ENCODE results near the gene STK39.
A peak's percentile ranks its signal among the peaks of the same experiment; 100 is the strongest.

The STK39 gene
- long read RNA-seq, partial matches to known transcripts: 2 of 4 reads
- long read RNA-seq, other reads (novel, unspliced or antisense): 2 of 4 reads

DNA sequence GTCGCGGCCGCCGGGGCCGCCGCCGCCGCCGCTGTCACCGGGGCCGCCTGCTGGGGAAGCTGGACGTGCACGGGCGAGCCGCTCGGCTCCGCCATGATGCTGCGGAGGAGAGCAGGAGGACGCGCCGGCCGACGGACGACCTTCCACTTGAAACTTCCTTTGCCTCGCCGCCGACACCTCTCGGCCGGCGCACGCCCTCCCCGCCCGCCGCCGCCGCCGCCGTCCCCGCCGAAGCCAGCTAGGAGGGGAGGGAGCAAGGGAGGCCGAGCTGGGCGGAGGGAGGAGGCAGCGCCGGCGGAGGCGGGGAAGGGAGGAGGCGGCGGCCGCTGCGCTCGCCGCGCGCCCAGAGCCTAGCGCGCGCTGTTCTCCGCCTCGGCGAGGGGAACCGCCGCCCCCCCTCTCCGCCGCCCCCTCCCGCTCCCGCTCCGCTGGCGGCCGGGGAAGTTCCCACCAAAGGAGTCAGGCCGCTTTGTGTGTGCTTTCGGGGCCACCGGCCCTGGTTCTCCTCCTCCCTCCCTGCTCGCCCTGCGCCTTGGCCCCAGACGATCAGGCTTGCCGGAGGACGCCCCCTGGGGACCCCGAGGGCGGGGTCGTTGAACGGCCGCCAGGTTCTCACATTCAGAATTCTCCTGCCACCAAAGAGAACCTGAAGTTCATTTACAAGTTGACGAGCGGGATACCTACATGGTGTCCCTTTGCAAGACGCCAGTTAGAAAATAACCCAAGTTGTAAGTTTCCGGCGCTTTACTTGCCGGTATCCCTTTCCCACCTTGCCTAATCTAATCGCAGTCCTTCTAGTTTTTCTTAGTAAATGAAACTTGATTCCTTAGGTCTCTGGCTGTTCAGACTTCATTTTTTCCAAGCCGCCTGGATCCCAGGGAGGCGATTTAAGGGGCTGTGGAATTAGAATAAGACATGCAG is at the start of gene STK39:
STK39 (minus strand) TSS at position 255 of the 921 bp plus-strand sequence; CDS start at position 95, 160 bp downstream.
- DNase-seq (ENCODE audit: low read depth in 1 of 2, low spot score in 1 of 2): peak in 1 of 2 experiments; percentile 64
- H3K27ac ChIP-seq (replicated peaks): 0 out of 2 replicates have a peak within 1 kb of the TSS, but pooled peaks have one; percentile 33
- H3K4me3 ChIP-seq (replicated peaks; ENCODE audit: insufficient read depth, low read length): peak within 1 kb of the TSS; percentile 77
- no peaks in the 10 kb centered on the region for H3K27me3 ChIP-seq (ENCODE audit: insufficient read depth, poor library complexity, severe bottlenecking)
- TF ChIP-seq SPI1 (IDR thresholded peaks at IDR 0.05; ENCODE audit: borderline replicate concordance, low read depth) (no peak), GABPA (IDR thresholded peaks at IDR 0.05; ENCODE audit: low read depth) (no peak)
- TF ChIP-seq, protein P1, sequence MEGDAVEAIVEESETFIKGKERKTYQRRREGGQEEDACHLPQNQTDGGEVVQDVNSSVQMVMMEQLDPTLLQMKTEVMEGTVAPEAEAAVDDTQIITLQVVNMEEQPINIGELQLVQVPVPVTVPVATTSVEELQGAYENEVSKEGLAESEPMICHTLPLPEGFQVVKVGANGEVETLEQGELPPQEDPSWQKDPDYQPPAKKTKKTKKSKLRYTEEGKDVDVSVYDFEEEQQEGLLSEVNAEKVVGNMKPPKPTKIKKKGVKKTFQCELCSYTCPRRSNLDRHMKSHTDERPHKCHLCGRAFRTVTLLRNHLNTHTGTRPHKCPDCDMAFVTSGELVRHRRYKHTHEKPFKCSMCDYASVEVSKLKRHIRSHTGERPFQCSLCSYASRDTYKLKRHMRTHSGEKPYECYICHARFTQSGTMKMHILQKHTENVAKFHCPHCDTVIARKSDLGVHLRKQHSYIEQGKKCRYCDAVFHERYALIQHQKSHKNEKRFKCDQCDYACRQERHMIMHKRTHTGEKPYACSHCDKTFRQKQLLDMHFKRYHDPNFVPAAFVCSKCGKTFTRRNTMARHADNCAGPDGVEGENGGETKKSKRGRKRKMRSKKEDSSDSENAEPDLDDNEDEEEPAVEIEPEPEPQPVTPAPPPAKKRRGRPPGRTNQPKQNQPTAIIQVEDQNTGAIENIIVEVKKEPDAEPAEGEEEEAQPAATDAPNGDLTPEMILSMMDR (IDR thresholded peaks at IDR 0.05; ENCODE audit: insufficient read depth, low read length): no peak

DNA sequence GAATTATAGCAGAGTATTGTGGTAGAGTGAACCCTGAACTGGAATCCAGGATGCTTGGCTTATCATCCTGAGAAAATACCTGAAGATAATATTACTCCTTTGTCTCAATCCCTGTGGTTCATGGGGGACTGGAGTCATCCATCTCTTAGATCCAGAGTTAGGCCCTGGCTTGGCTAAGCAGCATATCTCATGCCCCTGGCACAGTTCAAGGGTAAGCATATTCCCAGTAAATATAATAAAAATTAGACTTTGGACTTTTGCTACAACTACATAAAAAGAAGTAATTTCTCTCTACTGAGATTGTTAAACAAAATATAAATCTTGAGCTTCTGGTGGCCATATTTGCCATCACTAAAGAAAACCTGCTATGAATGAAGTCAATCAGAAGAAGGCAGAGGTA is 47.7 kb upstream of the STK39 start:
- DNase-seq (ENCODE audit: low read depth in 1 of 2, low spot score in 1 of 2): no peak
- no peak overlapping the region for H3K27ac ChIP-seq (replicated peaks)
- no peak overlapping the region for H3K4me3 ChIP-seq (replicated peaks; ENCODE audit: insufficient read depth, low read length)
- TF ChIP-seq GABPA (IDR thresholded peaks at IDR 0.05; ENCODE audit: low read depth) (no peak), SPI1 (IDR thresholded peaks at IDR 0.05; ENCODE audit: borderline replicate concordance, low read depth) (no peak), POLR2AphosphoS5 (IDR thresholded peaks at IDR 0.05; ENCODE audit: low read depth) (no peak)
- TF ChIP-seq, protein P2, sequence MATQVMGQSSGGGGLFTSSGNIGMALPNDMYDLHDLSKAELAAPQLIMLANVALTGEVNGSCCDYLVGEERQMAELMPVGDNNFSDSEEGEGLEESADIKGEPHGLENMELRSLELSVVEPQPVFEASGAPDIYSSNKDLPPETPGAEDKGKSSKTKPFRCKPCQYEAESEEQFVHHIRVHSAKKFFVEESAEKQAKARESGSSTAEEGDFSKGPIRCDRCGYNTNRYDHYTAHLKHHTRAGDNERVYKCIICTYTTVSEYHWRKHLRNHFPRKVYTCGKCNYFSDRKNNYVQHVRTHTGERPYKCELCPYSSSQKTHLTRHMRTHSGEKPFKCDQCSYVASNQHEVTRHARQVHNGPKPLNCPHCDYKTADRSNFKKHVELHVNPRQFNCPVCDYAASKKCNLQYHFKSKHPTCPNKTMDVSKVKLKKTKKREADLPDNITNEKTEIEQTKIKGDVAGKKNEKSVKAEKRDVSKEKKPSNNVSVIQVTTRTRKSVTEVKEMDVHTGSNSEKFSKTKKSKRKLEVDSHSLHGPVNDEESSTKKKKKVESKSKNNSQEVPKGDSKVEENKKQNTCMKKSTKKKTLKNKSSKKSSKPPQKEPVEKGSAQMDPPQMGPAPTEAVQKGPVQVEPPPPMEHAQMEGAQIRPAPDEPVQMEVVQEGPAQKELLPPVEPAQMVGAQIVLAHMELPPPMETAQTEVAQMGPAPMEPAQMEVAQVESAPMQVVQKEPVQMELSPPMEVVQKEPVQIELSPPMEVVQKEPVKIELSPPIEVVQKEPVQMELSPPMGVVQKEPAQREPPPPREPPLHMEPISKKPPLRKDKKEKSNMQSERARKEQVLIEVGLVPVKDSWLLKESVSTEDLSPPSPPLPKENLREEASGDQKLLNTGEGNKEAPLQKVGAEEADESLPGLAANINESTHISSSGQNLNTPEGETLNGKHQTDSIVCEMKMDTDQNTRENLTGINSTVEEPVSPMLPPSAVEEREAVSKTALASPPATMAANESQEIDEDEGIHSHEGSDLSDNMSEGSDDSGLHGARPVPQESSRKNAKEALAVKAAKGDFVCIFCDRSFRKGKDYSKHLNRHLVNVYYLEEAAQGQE (IDR thresholded peaks at IDR 0.05; ENCODE audit: insufficient replicate concordance, low read depth): no peak
- TF ChIP-seq, protein P1 (IDR thresholded peaks at IDR 0.05; ENCODE audit: insufficient read depth, low read length): no peak
- H3K27me3 ChIP-seq (ENCODE audit: insufficient read depth, poor library complexity, severe bottlenecking): no peaks in the 10 kb centered on the region

DNA sequence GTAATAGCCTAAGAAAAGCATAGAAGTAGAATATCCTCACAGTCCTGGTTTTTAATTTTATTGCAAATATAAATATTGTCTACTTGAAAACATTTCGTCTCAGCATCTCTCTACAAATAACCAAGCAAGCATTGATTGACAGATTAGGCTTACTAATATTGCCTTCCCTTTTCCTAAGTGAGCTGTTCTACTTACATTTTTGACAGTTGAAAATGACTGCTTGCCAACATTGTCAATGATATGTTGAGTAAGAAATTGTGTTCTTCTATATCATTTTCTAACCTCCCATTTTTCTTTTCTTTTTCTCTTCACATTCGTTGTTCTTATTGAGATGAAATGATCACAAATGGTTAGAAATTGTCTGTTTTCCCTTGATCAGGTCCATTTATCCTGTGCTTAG is 47.0 kb upstream of the STK39 start:
- Histone ChIP-seq H3K27ac (replicated peaks) (no peak overlapping the region), H3K4me3 (replicated peaks; ENCODE audit: insufficient read depth, low read length) (no peak overlapping the region), H3K27me3 (ENCODE audit: insufficient read depth, poor library complexity, severe bottlenecking) (no peaks in the 10 kb centered on the region)
- TF ChIP-seq POLR2AphosphoS5 (IDR thresholded peaks at IDR 0.05; ENCODE audit: low read depth): no peak
- TF ChIP-seq SPI1 (IDR thresholded peaks at IDR 0.05; ENCODE audit: borderline replicate concordance, low read depth): no peak
- TF ChIP-seq GABPA (IDR thresholded peaks at IDR 0.05; ENCODE audit: low read depth): no peak
- TF ChIP-seq, protein P1 (IDR thresholded peaks at IDR 0.05; ENCODE audit: insufficient read depth, low read length): no peak
- TF ChIP-seq, protein P2 (IDR thresholded peaks at IDR 0.05; ENCODE audit: insufficient replicate concordance, low read depth): no peak
- no peak for DNase-seq (ENCODE audit: low read depth in 1 of 2, low spot score in 1 of 2)

Data from HL-60 (cell line).